Gastroesophageal sphincter (tissue), 4 donors: ENCODE measurements around the gene ZSWIM6. TPM values are rescaled to one million over a fixed set of nuclear protein-coding genes. Genes with fewer than 3 reads are reported as not detected.

Source experiments
- ATAC-seq: fragments of 150-250 bp; one replicate; pipeline ENCODE4 v1.9.1; 2016; ENCODE audit warnings: mild to moderate bottlenecking, moderate library complexity
- H3K27ac ChIP-seq, 4 donors: fragments of 200-600 bp; sonication (generic) in 3 of 4; 1 replicate in 3 of 4; 2 replicates in 1 of 4; pipeline ENCODE4 v1.5.1; 2016 to 2019
- H3K27me3 ChIP-seq: fragments of 200-600 bp; sonication (generic); one replicate; pipeline ENCODE4 v1.5.1; 2019
- H3K36me3 ChIP-seq, 2 donors: fragments of 200-600 bp; sonication (generic); one replicate each; pipeline ENCODE4 v1.5.1; 2019; ENCODE audit warnings: control low read depth in 1 of 2
- H3K4me1 ChIP-seq, 3 donors: fragments of 200-600 bp; sonication (generic); 1 replicate in 2 of 3; 2 replicates in 1 of 3; pipeline ENCODE4 v1.5.1; 2016 to 2019; ENCODE audit warnings: control low read depth in 2 of 3
- H3K4me3 ChIP-seq, 2 donors: fragments of 200-600 bp; sonication (generic); one replicate each; pipeline ENCODE4 v1.5.1; 2019; ENCODE audit warnings: mild to moderate bottlenecking in 1 of 2, moderate library complexity in 1 of 2
- H3K9me3 ChIP-seq, 3 donors: fragments of 200-600 bp; sonication (generic); one replicate each; pipeline ENCODE4 v1.5.1; 2017 to 2019; ENCODE audit warnings: control low read depth in 2 of 3
- CTCF ChIP-seq, 4 experiments: fragments of 200-600 bp in 2 of 4; fragments of 450-650 bp in 2 of 4; sonication (generic) in 1 of 4; IDR thresholded peaks; one replicate each; pipeline ENCODE4 v1.5.1; 2017 to 2019; ENCODE audit warnings: antibody characterized with exemption in 4 of 4, mild to moderate bottlenecking in 2 of 4, moderate library complexity in 2 of 4
- EP300 ChIP-seq: sonication (generic); formaldehyde crosslinking; IDR thresholded peaks from one replicate; pipeline ENCODE4 v1.6.1; 2017; ENCODE audit warnings: antibody characterized with exemption, mild to moderate bottlenecking
- POLR2A ChIP-seq, 2 donors: fragments of 450-650 bp; IDR thresholded peaks; one replicate each; pipeline ENCODE4 v1.6.1; 2017; ENCODE audit warnings: antibody characterized with exemption in 2 of 2, mild to moderate bottlenecking in 2 of 2, moderate library complexity in 1 of 2
- POLR2AphosphoS5 ChIP-seq: sonication (generic); formaldehyde crosslinking; IDR thresholded peaks from one replicate; pipeline ENCODE4 v1.6.1; 2017; ENCODE audit warnings: antibody characterized with exemption
- WGBS, 2 donors: methylation state at CpG; one replicate each; pipeline ENCODE4 v1.1.5; 2018; ENCODE audit warnings: low coverage in 1 of 2; 5-methylcytosine and 5-hydroxymethylcytosine counted together
- total RNA-seq, 4 donors: library from RNA; depleted of rRNA; stranded (reverse); fragments of >200 nt; gene quantifications; one replicate each; pipeline ENCODE4 v1.1.0, GENCODE V29; 2016

The ZSWIM6 gene
- total RNA-seq, 4 donors from 2014 or later: 8.9 to 20.9 (median 12.3) TPM

- Histone ChIP-seq H3K27ac (no peak overlapping the region), H3K27me3 (no peaks in the 10 kb centered on the region), H3K4me3 (no peak overlapping the region), H3K9me3 (no peaks in the 10 kb centered on the region), H3K36me3 (no peaks in the 10 kb centered on the region), H3K4me1 (peaks cover 2 to 75% (median 12%) of the 10 kb centered on the region in 3 donors)
- no peak for TF ChIP-seq POLR2AphosphoS5
- 77 to 100% methylated on average over 1 to 3 of the region's 4 CpGs for WGBS, 2 donors
- no peak for ATAC-seq
Measured at GRCh38 chr5:61464512-61464911, 132.5 kb downstream of the ZSWIM6 start.

- no peaks in the 10 kb centered on the region for H3K36me3 ChIP-seq
- TF ChIP-seq POLR2AphosphoS5: no peak
- TF ChIP-seq EP300: no peak
- TF ChIP-seq POLR2A (IDR thresholded peaks at IDR 0.05): no peak
- no peak for TF ChIP-seq CTCF (IDR thresholded peaks at IDR 0.05)
- WGBS, 2 donors: 89 to 93% methylated on average over 1 of the region's 1 CpG
- no peak overlapping the region for H3K27ac ChIP-seq
- H3K4me1 ChIP-seq: peaks cover 2 to 69% (median 12%) of the 10 kb centered on the region in 3 donors
- no peak for ATAC-seq
- H3K27me3 ChIP-seq: no peaks in the 10 kb centered on the region
- H3K9me3 ChIP-seq: no peaks in the 10 kb centered on the region
- H3K4me3 ChIP-seq: no peak overlapping the region
Measured at GRCh38 chr5:61465066-61465465, 133.0 kb downstream of the ZSWIM6 start.

- Histone ChIP-seq H3K36me3 (no peaks in the 10 kb centered on the region), H3K9me3 (no peaks in the 10 kb centered on the region), H3K4me1 (peaks cover 2 to 65% (median 12%) of the 10 kb centered on the region in 3 donors), H3K4me3 (no peak overlapping the region), H3K27ac (no peak overlapping the region), H3K27me3 (no peaks in the 10 kb centered on the region)
- TF ChIP-seq EP300: no peak
- no peak for TF ChIP-seq CTCF (IDR thresholded peaks at IDR 0.05)
- no peak for TF ChIP-seq POLR2AphosphoS5
- TF ChIP-seq POLR2A (IDR thresholded peaks at IDR 0.05): no peak
- ATAC-seq: no peak
- WGBS, 2 donors: 88 to 94% methylated on average over 1 of the region's 1 CpG
Measured at GRCh38 chr5:61465496-61465895, 133.4 kb downstream of the ZSWIM6 start.

- Histone ChIP-seq H3K27me3 (no peaks in the 10 kb centered on the region), H3K36me3 (no peaks in the 10 kb centered on the region), H3K4me3 (no peak overlapping the region), H3K9me3 (no peaks in the 10 kb centered on the region), H3K4me1 (peaks cover 2 to 60% (median 12%) of the 10 kb centered on the region in 3 donors), H3K27ac (no peak overlapping the region)
- no peak for TF ChIP-seq CTCF (IDR thresholded peaks at IDR 0.05)
- TF ChIP-seq EP300: no peak
- no peak for TF ChIP-seq POLR2A (IDR thresholded peaks at IDR 0.05)
- no peak for ATAC-seq
- WGBS, 2 donors: 67 to 80% methylated on average over 1 of the region's 1 CpG
Measured at GRCh38 chr5:61466017-61466416, 134.0 kb downstream of the ZSWIM6 start.

- no peak overlapping the region for H3K27ac ChIP-seq
- peaks cover 0 to 43% (median 12%) of the 10 kb centered on the region in 3 donors for H3K4me1 ChIP-seq
- no peak for ATAC-seq
- 23 to 25% methylated on average over 2 of the region's 2 CpGs for WGBS, 2 donors
- no peak overlapping the region for H3K4me3 ChIP-seq
- TF ChIP-seq POLR2AphosphoS5 (no peak), POLR2A (IDR thresholded peaks at IDR 0.05) (no peak), EP300 (no peak), CTCF (IDR thresholded peaks at IDR 0.05) (no peak)
- H3K36me3 ChIP-seq: peaks cover 0 to 3% of the 10 kb centered on the region in 2 donors
- H3K27me3 ChIP-seq: no peaks in the 10 kb centered on the region
- no peaks in the 10 kb centered on the region for H3K9me3 ChIP-seq
Measured at GRCh38 chr5:61467766-61468482, 135.9 kb downstream of the ZSWIM6 start.
